NCI-H460 (cell line): ENCODE results near the gene CAMKK1. TPM values are rescaled to one million over a fixed set of nuclear protein-coding genes. Genes with fewer than 3 reads are reported as not detected.
A peak's percentile ranks its signal among the peaks of the same experiment; 100 is the strongest.

Experiments used
- DNase-seq: peaks from one replicate; pipeline ENCODE4 v3.0.0-alpha.2; 2016; ENCODE audit warnings: low read depth; ENCODE audit errors: extremely low read depth
- total RNA-seq: library from RNA; depleted of rRNA; stranded (reverse); fragments of >200 nt; shearing (Covaris generic); gene quantifications from 2 replicates; pipeline ENCODE4 v1.2.3, GENCODE V29; 2014

Gene CAMKK1
- total RNA-seq, 1 experiment from 2014 or later, result 12.8 TPM

- DNase-seq, result no peak
These were observed 4.9 kb upstream of the CAMKK1 start for GRCh38 chr17:3897731-3898130.

- no peak for DNase-seq
These were observed 4.0 kb upstream of the CAMKK1 start for GRCh38 chr17:3896968-3897235.

GRCh38 chr17:3896108-3896967, 3.5 kb upstream of the CAMKK1 start:
- no peak for DNase-seq

GRCh38 chr17:3895354-3895753, 2.5 kb upstream of the CAMKK1 start:
- DNase-seq, result no peak

DNA sequence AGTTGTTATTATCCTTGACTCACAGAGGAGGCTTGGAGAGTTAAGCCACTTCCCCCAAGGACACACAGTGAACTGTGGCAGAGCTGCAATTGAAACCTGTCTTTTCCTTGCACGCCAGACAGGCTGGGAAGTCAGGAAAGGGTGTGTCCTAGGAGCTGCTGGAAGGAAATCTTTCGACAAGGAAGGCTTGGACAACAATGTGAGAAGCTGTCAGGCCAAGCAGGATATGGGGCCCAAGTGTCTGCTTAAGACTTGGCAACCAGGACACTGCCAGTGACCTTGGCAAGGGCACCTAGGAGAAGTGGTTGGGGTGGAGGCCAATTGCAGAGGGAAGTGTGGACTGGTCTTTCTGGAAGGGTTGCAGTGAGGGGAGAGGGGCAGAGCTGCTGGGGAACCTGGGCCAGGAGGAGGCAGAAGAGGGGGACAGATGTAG, 2.1 kb upstream of the CAMKK1 start:
- no peak for DNase-seq

GRCh38 chr17:3894188-3894587, 1.3 kb upstream of the CAMKK1 start:
- DNase-seq, result no peak

DNA sequence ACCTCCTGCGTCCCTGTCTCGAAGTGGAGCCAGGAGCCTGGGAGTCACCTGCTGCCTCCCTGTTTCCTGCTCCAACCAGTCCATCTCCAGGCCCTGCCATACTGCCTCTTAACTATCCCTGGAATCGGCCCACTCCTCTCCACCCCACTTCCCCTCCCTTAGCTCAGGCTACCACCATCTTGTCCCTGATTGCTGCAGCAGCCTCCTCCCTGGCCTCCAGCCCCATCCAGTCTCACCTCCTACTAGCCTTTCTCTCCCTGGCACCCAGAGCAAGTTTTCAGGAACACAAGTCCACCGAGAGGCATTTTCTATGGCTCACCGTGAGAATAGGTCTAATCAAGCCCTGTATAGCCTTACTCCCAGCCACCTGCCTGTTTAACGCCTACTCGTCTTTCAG, 865 bp upstream of the CAMKK1 start:
- no peak for DNase-seq

- peak; percentile 81 for DNase-seq
These were observed 506 bp downstream of the CAMKK1 start for GRCh38 chr17:3892095-3892998.

- no peak for DNase-seq
These were observed 1.2 kb downstream of the CAMKK1 start for GRCh38 chr17:3891626-3892094.

DNA sequence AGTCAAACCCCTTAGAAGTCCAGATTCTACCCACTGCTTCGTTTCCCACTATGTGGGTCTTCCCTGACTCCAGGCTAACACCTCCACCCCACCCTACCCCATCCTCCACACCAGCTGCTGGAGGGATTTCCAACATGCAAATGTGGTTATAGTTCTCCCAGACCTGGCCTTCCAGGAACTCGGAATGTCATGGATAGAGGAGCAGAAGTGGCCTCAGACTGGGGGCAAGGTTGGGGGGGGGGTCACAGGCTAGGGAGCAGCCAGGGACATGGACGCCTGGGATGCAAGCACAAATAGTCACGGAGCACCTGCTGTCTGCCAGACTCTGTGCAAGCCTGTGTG, 2.0 kb downstream of the CAMKK1 start:
- no peak for DNase-seq

DNA sequence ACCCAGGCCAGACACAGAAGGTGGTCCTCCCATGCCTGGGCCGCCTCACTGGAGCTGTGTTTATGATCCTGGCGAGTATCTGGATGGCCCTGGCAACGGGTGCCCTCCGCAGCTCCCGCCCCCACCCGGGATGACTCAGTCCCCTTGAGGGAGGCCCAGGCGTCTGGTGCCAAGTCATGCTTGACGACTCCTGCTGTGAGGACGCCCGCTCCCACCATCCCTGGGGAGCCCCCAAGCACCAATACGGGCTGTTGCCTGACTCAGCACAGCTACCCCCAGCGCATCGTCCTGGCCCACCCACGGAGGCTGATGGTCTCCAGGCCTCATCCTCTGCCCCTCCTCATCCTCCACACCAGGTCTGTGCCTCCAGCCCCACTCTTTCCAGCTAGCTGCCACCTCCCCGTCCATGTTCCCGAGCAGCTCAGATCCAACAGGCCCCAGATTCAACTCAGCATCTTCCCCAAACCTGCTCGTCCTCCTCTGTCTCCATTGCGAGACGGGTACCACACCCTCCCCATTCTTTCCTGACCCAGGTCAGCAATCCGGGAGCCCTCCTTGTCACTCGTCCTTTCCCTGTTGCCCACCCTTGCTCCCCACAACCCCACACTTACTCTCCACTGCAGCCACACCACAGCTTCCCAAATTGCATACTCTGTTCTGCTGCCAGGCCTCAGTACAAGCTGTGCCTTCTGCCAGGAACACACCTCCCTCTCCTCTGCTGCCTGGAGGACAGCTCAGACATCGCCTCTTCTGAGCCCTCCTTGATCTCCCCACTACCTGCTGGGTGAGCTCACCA, 2.6 kb downstream of the CAMKK1 start:
- DNase-seq, result peak; percentile 91

DNA sequence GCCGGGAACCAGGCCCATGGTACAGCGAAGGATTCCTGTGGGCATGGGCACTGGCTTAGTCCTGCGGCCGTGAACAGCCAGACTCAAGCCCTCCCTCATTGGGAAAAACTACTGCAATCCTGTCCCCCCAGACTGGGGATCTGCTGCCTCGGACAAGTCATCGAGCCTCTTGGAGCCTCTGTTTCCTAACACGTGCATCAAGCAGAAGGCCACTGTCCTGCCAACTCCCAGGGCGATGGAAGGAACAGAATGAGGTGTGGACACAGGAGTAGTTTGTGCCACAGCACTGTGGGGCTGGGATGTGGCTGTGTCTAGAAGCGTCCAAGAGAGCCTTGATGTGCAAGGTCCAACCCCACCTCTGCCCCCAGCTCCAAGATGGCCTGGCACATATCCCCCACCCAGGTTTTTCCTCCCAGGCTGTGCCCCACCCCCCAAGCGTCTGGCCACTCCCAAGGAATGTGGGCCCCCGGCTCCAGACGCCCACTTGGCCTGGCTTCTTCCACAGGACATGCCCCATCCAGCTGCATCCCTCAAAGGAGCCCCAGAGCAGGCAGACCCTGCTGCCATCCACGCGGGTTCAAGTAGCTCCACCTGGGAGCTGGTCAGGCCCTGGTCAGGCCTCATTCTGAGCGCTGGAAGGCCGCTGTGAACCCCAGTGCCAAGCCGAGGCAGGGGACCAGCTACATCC, 3.4 kb downstream of the CAMKK1 start:
- no peak for DNase-seq

- peak; percentile 91 for DNase-seq
These were observed 4.3 kb downstream of the CAMKK1 start for GRCh38 chr17:3888343-3889171.

GRCh38 chr17:3887804-3888203, 5.0 kb downstream of the CAMKK1 start:
- DNase-seq, result no peak

DNA sequence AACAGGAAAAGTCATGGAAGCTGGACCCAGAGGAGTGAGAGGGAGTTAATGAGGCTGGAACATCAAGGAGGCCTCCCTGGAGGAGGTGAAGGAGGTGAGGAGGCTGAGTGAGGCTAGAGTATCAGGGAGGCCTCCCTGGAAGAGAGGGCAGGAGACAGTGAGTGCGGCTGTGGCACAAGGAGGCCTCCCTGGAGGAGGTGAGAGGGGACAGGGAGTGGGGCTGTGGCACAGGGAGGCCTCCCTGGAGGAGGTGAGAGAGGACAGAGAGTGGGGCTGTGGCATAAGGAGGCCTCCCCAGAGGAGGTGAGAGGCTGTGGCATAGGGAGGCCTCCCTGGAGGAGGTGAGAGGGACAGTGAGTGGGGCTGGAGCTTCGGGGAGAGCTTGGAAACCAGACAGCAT, 5.5 kb downstream of the CAMKK1 start:
- DNase-seq, result no peak

DNA sequence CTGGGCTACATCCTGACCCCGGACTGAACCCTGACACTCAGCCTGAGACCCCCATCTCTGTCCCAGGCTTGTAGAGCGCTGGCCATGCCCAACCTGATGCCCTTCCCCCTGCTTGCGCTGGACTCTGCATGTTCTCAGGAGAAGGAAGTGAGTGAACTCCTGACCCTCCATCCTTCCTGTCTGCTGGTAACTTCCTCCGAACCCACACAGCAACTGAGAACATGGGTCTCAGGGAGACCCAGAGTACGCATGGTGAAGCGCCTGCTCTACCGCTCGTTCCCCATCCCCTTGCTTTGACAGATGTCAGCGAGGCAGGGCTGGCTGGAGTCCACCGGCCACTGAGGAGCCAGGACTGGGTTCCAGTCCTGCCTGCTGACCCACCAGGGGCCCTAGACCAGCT, 6.1 kb downstream of the CAMKK1 start:
- DNase-seq, result no peak

DNA sequence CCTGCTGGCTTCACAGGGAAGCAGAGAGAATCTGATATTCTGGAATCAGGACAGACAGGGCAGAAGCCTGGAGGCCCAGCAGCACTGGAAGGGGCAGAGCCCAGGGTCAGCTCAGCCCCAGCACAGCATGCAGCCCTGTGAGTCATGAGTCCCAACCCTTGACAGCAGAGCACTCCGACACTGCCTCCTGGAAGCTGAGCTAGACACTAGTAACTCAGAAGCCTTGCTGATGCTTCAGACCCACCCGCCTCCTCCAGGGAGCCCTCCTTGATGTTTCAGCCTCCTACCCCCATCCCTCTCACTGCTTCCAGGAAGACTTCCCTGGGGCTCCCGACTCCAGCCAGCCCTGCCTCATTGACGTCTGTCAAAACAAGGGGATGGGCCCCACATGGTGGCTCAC, 6.9 kb downstream of the CAMKK1 start:
- peak; percentile 9 for DNase-seq

- DNase-seq, result no peak
These were observed 7.6 kb downstream of the CAMKK1 start for GRCh38 chr17:3885271-3885670.

DNA sequence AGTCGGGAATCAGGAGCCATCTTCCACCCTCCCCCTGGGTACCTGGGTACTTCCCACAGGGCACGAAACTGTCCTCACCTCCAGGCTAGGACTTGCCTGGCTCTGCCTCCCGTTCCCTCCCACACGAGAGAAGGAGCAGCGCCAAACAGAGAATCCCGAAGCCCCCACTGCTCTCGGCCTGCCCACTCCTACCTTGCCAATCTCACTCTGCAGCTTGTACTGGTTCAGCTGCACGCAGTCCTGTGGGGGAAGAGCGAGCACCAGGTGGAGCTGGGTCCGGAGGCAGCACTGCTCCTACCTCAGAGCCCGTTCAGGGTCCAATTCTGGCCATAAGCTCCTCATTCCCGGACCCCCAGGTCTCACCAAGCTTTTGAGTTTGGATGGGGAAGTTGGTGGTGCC, 8.7 kb downstream of the CAMKK1 start:
- DNase-seq, result no peak

DNA sequence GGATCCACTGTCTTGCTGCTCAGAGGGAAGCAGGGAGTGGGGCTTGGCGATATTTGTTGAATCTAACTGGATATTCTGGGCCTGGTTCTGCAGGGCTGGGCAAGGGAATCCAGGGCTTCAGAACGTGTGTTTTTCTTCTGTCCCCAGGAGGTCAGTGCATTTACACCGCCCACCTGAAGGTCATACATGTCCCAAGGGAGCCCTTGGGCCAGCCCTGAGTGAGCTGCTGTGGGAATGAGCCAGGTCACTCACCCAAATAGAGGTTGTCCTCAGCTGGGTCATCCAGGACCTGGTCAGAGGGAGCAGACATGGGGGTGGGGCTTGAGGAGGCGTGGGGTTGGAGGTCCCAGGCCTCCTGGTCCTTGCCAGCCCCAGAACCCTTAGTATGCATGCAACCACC, 10.6 kb downstream of the CAMKK1 start:
- no peak for DNase-seq
